ENCODE data around the gene MOB4. TPM values are rescaled to one million over a fixed set of nuclear protein-coding genes. Genes with fewer than 3 reads are reported as not detected.

Gene MOB4
- total RNA-seq, 2 donors from 2014 or later, result 17.5 to 27.2 TPM

DNA sequence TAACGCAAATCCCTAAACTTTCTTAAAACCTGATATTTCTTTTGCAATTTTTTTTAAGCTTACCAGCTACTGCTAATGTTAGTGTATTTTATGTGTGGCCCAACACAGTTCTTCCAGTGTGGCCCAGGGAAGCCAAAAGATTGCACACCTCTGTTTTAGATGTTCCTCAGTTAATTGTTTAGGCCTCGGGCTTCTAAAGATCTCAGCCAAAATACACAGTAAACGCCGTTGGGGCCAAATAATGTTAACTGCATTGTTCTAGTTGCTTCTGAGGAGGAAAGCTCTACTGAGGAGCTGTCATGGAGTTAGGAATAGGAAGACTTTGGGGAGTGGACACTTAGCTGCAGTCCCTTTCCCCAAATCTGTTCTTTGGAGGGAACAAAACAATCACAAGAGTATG is 13.7 kb upstream of the MOB4 start:
- Histone ChIP-seq H3K27ac (no peak overlapping the region), H3K27me3 (replicated peaks; ENCODE audit: insufficient read depth) (no peaks in the 10 kb centered on the region), H3K4me1 (ENCODE audit: control insufficient read depth in 1 of 2, low read depth in 2 of 2) (peaks cover 24 to 37% of the 10 kb centered on the region in 2 donors), H3K4me3 (no peak overlapping the region), H3K9me3 (no peaks in the 10 kb centered on the region), H3K36me3 (peaks cover 8% of the 10 kb centered on the region)
- DNase-seq (ENCODE audit: low spot score) (no peak), ATAC-seq (ENCODE audit: insufficient number of reproducible peaks, low FRiP score, low read depth) (no peak)
- TF ChIP-seq, protein P1, sequence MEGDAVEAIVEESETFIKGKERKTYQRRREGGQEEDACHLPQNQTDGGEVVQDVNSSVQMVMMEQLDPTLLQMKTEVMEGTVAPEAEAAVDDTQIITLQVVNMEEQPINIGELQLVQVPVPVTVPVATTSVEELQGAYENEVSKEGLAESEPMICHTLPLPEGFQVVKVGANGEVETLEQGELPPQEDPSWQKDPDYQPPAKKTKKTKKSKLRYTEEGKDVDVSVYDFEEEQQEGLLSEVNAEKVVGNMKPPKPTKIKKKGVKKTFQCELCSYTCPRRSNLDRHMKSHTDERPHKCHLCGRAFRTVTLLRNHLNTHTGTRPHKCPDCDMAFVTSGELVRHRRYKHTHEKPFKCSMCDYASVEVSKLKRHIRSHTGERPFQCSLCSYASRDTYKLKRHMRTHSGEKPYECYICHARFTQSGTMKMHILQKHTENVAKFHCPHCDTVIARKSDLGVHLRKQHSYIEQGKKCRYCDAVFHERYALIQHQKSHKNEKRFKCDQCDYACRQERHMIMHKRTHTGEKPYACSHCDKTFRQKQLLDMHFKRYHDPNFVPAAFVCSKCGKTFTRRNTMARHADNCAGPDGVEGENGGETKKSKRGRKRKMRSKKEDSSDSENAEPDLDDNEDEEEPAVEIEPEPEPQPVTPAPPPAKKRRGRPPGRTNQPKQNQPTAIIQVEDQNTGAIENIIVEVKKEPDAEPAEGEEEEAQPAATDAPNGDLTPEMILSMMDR (IDR thresholded peaks at IDR 0.05), result no peak

DNA sequence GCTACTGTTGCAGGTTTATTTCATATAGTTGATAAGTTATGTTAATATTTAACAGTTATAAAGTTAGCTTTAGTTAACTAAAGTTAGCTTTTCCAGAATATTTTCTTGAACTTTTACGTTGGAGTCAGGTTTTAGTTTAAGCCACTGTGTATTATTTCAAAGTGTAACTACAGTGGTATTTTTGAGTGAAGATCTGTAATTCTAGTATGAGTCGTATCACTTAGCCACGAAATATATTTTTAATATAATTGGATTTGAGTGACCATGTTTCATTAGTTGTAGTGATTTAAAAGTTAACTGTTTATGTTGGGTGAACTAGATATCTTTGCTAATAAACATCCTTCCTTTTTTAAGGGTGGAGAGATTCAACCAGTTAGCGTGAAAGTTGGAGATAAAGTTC is 13.2 kb upstream of the MOB4 start:
- no peak overlapping the region for H3K4me3 ChIP-seq
- ATAC-seq (ENCODE audit: insufficient number of reproducible peaks, low FRiP score, low read depth), result no peak

DNA sequence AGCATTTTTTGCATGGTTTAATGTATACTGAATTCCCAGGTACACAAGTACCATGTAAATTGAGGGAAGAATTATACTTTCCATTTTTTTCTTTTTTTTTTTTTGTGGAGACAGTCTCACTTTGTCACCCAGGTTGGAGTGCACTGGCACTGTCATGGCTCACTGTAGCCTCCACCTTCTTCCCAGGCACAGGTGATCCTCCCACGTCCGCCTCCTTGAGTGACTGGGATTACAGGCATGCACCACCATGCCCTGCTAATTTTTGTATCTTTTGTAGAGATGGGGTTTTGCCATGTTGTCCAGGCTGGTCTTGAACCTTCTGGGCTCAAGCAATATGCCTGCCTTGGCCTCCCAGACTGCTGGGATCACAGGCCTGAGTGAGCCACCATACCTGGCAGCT is 11.9 kb upstream of the MOB4 start:
- Histone ChIP-seq H3K9me3 (no peaks in the 10 kb centered on the region), H3K4me3 (no peak overlapping the region), H3K27ac (no peak overlapping the region), H3K4me1 (ENCODE audit: control insufficient read depth in 1 of 2, low read depth in 2 of 2) (peaks cover 13 to 20% of the 10 kb centered on the region in 2 donors), H3K36me3 (peaks cover 8% of the 10 kb centered on the region), H3K27me3 (replicated peaks; ENCODE audit: insufficient read depth) (no peaks in the 10 kb centered on the region)
- DNase-seq (ENCODE audit: low spot score) (no peak), ATAC-seq (ENCODE audit: insufficient number of reproducible peaks, low FRiP score, low read depth) (no peak)
- TF ChIP-seq, protein P1 (IDR thresholded peaks at IDR 0.05), result no peak

More for the DNA sequence above, 13.2 kb upstream of the MOB4 start:
- Histone ChIP-seq H3K4me1 (ENCODE audit: control insufficient read depth in 1 of 2, low read depth in 2 of 2) (peaks cover 23 to 32% of the 10 kb centered on the region in 2 donors), H3K9me3 (no peaks in the 10 kb centered on the region), H3K27ac (no peak overlapping the region), H3K27me3 (replicated peaks; ENCODE audit: insufficient read depth) (no peaks in the 10 kb centered on the region), H3K36me3 (peaks cover 8% of the 10 kb centered on the region)
- TF ChIP-seq, protein P1 (IDR thresholded peaks at IDR 0.05), result no peak
- DNase-seq (ENCODE audit: low spot score), result no peak

DNA sequence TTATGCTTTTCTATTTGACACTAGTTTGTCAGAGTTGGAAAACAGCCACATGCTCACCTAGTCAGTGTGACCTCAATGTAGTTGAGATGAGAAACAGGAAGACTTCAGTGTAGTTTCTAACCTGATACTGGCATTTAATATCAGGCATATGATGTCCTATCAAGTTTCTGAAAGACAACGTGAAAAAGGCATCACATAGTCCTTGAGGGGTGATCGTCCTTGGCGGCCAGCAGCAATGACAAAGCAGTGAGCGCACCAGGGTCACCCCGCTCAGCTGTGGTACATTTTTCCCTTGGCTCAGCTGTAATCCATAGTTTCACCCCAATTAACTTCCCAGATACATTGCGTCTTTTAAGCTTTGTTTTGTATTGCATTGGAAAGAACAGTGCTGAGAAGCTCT is 11.4 kb upstream of the MOB4 start:
- ATAC-seq (ENCODE audit: insufficient number of reproducible peaks, low FRiP score, low read depth) (no peak), DNase-seq (ENCODE audit: low spot score) (no peak)
- Histone ChIP-seq H3K4me1 (ENCODE audit: control insufficient read depth in 1 of 2, low read depth in 2 of 2) (peaks cover 13 to 20% of the 10 kb centered on the region in 2 donors), H3K27me3 (replicated peaks; ENCODE audit: insufficient read depth) (no peaks in the 10 kb centered on the region), H3K36me3 (peaks cover 8% of the 10 kb centered on the region), H3K27ac (no peak overlapping the region), H3K9me3 (no peaks in the 10 kb centered on the region), H3K4me3 (no peak overlapping the region)
- TF ChIP-seq, protein P1 (IDR thresholded peaks at IDR 0.05), result no peak

DNA sequence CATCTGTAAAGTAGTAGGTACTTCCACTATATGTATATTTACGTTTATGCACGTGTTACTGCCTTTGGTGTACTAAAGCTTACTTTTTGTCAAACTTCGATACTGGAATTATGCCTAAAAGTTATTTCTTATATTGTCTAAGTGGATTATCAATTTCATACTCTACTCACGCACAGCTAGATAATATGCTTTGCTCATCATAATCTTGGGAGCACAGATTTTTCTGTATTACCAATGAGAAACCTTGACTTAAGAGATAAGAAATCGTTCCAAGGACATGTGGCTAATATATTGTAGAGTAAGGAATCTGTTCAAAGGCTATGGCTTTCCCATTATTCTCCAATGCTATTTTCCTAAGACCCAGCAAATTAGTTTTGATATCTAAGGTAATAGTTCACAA is 9.2 kb upstream of the MOB4 start:
- ATAC-seq (ENCODE audit: insufficient number of reproducible peaks, low FRiP score, low read depth), result no peak
- Histone ChIP-seq H3K36me3 (peaks cover 8% of the 10 kb centered on the region), H3K27me3 (replicated peaks; ENCODE audit: insufficient read depth) (no peaks in the 10 kb centered on the region), H3K4me3 (no peak overlapping the region), H3K27ac (no peak overlapping the region), H3K4me1 (ENCODE audit: control insufficient read depth in 1 of 2, low read depth in 2 of 2) (peaks cover 8 to 12% of the 10 kb centered on the region in 2 donors), H3K9me3 (no peaks in the 10 kb centered on the region)
- TF ChIP-seq, protein P1 (IDR thresholded peaks at IDR 0.05), result no peak
- no peak for DNase-seq (ENCODE audit: low spot score)
